Medulla oblongata (tissue), 1 donor: Measurements from ENCODE around the gene AMPD3.
A peak's percentile ranks its signal among the peaks of the same experiment; 100 is the strongest.

ENCODE experiments used
- DNase-seq: peaks from one replicate; pipeline ENCODE4 v3.0.0-alpha.2; 2015; ENCODE audit errors: extremely low spot score

The AMPD3 gene

GRCh38 chr11:10503221-10503620, 48.2 kb downstream of the AMPD3 start:
- no peak for DNase-seq

GRCh38 chr11:10503777-10504480, 48.9 kb downstream of the AMPD3 start:
- DNase-seq = no peak

GRCh38 chr11:10504490-10504889, 49.4 kb downstream of the AMPD3 start:
- DNase-seq = no peak

GRCh38 chr11:10505278-10506007, 50.4 kb downstream of the AMPD3 start:
- no peak for DNase-seq

GRCh38 chr11:10506008-10506370, 50.9 kb downstream of the AMPD3 start:
- DNase-seq = no peak

- DNase-seq = peak; percentile 47
Observed at GRCh38 chr11:10511181-10511621, 56.1 kb downstream of the AMPD3 start.

- DNase-seq = no peak
Observed at GRCh38 chr11:10514202-10514601, 59.1 kb downstream of the AMPD3 start.

GRCh38 chr11:10514709-10515108, 59.6 kb downstream of the AMPD3 start:
- no peak for DNase-seq

- no peak for DNase-seq
Observed at GRCh38 chr11:10515418-10515817, 60.4 kb downstream of the AMPD3 start.

GRCh38 chr11:10518123-10518522, 63.1 kb downstream of the AMPD3 start:
- no peak for DNase-seq

- DNase-seq = no peak
Observed at GRCh38 chr11:10518891-10519290, 63.8 kb downstream of the AMPD3 start.

- no peak for DNase-seq
Observed at GRCh38 chr11:10519630-10520029, 64.6 kb downstream of the AMPD3 start.

GRCh38 chr11:10520562-10520961, 65.5 kb downstream of the AMPD3 start:
- no peak for DNase-seq

- DNase-seq = peak; percentile 61
Observed at GRCh38 chr11:10522276-10522675, 67.2 kb downstream of the AMPD3 start.

GRCh38 chr11:10522921-10523320, 67.9 kb downstream of the AMPD3 start:
- no peak for DNase-seq

GRCh38 chr11:10524471-10524870, 69.4 kb downstream of the AMPD3 start:
- DNase-seq = no peak

GRCh38 chr11:10526974-10527918, 72.2 kb downstream of the AMPD3 start:
- peak; percentile 86 for DNase-seq

- no peak for DNase-seq
Observed at GRCh38 chr11:10528121-10528520, 73.1 kb downstream of the AMPD3 start.

- no peak for DNase-seq
Observed at GRCh38 chr11:10529279-10529678, 74.2 kb downstream of the AMPD3 start.

- DNase-seq = no peak
Observed at GRCh38 chr11:10532526-10532925, 77.5 kb downstream of the AMPD3 start.

- no peak for DNase-seq
Observed at GRCh38 chr11:10533323-10533722, 78.3 kb downstream of the AMPD3 start.

- no peak for DNase-seq
Observed at GRCh38 chr11:10534316-10534715, 79.3 kb downstream of the AMPD3 start.
